Middle frontal gyrus (tissue), 1 donor: ENCODE measurements around the gene PCDHA4.

Experiments
- DNase-seq: peaks from one replicate; pipeline ENCODE4 v3.0.0-alpha.2; 2015; ENCODE audit warnings: low spot score; ENCODE audit errors: extremely low spot score

The PCDHA4 gene

DNA sequence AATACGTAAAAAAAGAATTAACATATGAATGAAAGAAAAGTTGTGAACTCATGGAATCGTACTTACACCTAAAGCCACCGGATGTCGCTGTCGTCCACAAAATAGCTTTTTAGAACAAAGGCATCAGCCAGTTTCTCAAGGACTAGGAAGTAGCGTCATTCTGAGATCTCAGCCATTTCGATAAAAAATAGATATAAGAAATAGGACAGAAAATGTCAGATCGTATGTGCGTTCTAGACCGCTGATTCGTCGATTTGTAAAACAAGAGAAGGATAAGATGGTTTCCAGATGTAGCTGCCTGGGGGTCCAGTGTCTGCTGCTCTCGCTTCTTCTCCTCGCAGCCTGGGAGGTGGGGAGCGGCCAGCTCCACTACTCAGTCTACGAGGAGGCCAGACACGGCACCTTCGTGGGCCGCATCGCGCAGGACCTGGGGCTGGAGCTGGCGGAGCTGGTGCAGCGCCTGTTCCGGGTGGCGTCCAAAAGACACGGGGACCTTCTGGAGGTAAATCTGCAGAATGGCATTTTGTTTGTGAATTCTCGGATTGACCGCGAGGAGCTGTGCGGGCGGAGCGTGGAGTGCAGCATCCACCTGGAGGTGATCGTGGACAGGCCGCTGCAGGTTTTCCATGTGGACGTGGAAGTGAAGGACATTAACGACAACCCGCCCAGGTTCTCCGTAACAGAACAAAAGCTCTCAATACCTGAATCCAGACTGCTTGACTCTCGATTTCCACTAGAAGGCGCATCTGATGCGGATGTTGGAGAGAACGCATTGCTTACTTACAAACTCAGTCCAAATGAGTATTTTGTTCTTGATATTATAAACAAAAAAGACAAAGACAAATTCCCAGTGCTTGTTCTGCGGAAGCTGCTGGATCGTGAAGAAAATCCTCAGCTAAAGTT is 49.2 kb downstream of the PCDHA4 start, which contains the start of gene PCDHA10:
TSS of gene PCDHA10 (plus strand) at position 126 of the 903 bp plus-strand sequence. CDS start at position 278, 152 bp downstream.
- DNase-seq: no peak

GRCh38 chr5:140857177-140857986 is 50.5 kb downstream of the PCDHA4 start:
- DNase-seq: no peak

DNA sequence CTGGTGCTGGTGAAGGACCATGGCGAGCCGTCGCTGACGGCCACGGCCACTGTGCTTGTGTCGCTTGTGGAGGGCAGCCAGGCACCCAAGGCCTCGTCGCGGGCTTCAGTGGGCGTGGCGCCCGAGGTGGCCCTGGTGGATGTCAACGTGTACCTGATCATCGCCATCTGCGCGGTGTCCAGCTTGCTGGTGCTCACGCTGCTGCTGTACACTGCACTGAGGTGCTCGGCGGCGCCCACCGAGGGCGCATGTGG is 51.0 kb downstream of the PCDHA4 start:
- no peak for DNase-seq

DNA sequence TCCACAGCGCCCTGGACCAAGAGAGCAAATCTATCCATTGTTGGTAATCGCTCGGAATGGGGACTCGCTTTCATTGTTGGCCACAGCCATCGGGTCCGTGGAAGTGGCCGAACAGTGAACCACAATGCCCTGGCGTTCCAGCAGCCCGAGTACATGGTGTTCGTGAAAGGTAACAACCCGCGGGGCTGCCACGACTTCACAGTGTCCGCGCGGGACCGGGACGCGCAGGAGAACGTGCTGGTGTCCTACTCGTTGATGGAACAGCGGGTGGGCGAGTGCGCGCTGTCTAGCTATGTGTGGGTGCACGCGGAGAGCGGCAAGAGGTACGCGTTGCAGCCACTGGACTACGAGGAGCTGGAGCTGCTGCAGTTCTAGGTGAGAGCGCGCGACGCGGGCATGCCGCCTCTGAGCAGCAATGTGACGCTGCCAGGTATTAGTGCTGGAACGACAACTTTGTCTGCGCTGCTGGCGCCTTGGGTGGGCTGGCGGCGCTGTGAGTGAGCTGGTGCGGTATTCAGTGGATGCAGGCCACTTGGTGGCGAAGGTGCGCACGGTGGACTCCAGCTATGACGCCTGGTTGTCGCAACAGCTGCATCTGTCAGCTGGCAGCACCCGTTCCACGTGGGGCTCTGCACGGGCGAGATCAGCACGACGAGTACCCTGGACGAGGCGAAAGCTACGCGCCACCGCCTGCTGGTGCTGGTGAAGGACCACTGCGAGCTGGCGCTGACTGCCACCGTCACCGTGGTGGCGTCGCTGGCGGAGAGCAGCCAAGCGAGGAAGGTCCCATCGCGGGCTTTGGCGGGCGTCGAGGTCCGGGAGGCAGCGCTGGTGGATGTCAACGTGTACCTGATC is 55.8 kb downstream of the PCDHA4 start:
- DNase-seq: no peak
